HG03354 (cell line): ENCODE data around the gene COMMD1.
"Not testable (repeated sequence)": the region's sequence is repeated elsewhere in the genome, so short reads cannot be mapped to it uniquely, and the experiment has no call there.

Experiments used
- ATAC-seq: cut with Tn5 transposase; IDR thresholded peaks from one replicate; pipeline ENCODE4 v1.9.1; 2021; ENCODE audit warnings: mild to moderate bottlenecking; ENCODE audit not compliant: unreplicated experiment, poor library complexity, severe bottlenecking

COMMD1 gene

DNA sequence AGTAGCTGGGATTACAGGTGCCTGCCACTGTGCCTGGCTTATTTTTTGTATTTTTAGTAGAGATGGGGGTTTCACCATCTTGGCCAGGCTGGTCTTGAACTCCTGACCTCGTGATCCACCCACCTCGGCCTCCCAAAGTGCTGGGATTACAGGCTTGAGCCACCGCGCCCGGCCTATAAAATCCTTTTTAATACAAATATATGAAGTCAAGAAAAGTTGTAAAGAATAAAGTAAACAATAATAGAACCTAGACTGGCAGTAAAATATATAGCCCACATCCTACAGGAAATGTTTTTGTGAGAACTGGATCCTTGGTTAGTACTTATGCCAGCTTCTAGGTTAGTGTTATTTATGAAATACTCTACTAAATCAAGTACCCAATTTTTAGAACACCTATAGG, 99.0 kb downstream of the COMMD1 start:
- not testable (repeated sequence) for ATAC-seq

DNA sequence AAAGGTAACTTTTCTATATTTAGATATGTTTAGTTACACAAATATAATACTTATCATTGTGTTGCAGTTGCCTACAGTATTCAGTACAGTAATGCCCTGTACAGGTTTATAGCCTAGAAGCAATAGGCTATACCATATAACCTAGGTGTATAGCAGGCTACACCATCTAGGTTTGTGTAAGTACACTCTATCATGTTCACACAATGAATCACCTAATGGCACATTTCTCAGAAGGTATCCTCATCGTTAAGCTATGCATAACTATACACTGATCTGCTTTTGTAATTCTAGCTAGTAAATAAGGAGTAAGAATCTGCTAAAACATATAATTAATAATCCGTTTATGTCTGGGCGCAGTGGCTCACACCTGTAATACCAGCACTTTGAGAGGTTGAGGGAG, 102.1 kb downstream of the COMMD1 start:
- no peak for ATAC-seq

DNA sequence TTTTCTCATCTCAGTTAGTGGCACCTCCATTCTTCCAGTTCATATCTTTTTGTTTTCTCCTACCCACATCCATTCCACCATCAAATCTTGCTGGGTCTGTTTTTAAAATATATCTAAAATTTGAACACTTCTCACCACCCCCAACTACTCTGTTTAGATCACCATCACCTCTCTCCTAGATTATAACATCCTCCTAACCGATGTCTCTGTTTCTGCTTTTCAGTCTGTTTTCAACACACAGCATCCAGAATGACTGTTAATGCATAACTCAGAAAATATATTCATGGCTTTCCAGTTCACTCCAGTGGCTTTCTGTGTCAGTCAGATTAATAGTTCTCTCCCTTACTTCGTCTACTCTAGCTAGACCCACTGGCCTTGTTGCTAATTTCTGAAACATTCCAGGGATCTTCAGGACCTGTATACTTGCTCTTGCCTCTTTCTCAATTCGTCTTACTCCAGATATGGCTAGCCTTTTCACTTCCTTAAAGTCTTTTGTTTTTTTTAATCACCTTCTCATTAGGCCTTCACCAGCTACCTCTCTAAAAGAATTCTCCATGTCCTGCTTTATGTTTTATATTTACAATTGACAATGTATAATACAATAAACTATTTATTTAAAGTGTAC, 105.3 kb downstream of the COMMD1 start:
- peak; percentile 45 for ATAC-seq

DNA sequence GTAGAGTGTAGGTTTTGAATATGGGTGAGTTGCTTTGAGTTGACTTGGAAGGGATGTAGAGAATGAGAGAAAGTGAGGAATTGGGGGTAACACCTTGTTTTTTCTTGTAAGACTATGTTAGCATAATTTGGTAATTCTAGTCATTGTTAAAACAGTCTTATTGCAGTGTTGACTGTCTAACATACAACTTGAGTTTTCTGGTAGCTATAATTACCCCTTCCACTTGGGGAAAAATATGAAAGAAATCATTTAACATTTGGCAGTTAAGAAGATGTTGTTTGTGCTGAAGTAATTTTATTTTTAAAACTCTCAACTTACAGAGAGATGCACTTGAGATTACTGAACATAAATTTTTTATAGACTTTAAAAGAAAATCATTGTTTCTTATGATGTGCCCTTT, 108.2 kb downstream of the COMMD1 start:
- ATAC-seq = no peak

DNA sequence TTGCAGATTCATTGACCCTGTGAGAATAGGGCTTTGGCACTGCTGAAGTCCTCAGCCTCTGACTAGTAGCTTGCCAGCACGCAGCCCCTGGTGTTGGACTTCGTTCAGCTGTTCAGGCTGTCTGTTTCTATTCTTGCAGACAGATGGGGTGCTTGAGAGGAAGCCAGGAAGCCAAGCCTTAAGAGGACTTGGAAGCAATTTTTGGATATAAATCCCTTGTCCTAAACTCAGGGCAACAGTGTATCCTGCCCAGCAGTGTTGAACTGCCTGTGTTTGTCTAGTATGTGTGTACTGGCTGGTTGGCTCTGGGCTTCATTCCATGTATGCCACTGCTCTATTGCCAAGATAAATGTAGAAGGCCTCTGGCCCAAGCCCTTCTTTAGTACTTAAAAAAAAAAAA, 108.6 kb downstream of the COMMD1 start:
- ATAC-seq = no peak

DNA sequence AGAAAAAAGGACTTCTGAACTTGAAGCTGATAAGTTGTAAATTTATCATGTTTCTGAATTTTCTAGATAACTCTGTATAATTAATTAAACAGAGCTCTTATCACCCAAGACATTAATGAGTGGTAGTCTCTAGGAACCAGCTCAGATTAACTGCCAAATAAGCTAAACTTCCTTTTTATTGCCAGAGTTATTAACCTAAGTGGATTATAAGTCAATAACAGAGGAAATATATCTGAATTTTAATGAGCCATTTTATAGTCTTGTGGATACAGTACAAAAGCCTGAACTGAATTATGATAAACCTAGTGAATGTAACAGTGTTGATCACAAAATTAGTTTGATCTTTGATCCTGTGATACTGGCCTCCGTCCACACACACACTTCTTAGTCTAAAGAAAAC, 111.5 kb downstream of the COMMD1 start:
- no peak for ATAC-seq

DNA sequence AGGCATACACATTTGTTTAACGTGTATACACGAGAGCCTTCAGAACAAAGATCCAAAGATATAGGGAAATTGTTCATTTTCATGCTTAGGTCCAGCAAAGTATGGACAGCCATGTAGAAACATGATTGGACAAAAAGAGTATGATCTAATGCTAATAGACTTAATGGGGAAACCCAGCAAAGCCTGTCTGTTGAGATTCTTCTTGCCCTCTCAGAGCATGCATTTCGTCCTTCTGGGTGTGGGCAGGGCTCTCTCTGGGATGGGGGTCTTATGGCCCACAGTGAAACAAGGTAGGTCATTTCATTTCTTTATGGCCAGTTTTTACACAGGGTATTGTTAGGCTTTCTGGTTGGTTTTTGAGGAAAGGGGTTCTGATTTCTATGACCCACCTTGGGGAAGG, 124.4 kb downstream of the COMMD1 start:
- ATAC-seq = no peak

DNA sequence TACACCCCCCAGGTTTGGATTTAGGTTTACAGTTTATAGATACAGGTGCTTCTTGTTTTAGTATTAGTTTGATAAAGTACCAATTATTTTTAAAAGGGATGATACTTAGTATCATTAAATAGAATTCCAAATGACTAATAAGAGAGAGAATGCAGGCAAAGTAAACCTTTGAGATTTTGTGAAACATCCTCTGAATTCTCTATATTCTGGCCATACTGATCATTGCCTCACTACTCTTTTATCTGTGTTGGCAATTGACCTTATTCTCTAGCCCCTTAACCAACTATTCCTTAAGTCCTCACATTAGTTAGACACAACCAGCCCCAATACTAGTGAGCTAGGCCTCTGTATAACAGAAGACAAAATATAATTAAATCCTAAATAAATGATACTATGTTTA, 125.4 kb downstream of the COMMD1 start:
- ATAC-seq = no peak

DNA sequence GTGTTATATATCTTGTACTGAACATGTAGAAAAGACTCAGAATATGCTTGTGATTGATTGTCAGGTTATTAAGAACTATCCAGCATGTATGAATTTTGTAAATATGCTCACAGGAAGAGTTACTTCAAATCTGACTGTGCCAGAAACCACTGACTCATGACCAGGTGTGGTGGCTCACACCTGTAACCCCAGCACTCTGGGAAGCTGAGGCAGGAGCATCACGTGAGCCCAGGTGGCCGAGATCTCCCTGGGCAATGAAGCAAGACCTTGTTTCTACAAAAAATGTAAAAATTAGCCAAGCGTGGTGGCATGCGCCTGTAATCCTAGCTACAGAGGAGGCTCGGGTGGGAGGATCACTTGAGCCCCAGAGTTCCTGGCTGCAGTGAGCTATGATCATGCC, 126.6 kb downstream of the COMMD1 start:
- no peak for ATAC-seq

DNA sequence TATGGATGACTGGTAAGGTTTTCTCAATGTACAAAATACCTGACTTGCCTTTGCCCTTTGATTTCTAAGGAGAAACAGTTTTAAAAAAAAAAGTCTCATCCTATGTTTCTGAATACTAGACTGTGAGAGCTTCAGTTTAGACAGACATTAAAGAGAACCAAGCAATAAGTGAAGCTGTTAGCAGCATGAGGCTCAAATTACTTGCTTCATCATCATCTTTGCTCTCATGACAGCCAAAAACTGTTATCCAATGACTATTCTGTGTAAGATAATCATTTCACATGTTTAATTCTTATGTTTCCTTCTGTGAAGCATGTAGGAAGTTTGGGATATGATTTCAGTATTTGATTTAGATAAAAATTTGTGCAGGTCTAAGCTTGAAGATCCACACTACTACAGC, 129.2 kb downstream of the COMMD1 start:
- no peak for ATAC-seq

DNA sequence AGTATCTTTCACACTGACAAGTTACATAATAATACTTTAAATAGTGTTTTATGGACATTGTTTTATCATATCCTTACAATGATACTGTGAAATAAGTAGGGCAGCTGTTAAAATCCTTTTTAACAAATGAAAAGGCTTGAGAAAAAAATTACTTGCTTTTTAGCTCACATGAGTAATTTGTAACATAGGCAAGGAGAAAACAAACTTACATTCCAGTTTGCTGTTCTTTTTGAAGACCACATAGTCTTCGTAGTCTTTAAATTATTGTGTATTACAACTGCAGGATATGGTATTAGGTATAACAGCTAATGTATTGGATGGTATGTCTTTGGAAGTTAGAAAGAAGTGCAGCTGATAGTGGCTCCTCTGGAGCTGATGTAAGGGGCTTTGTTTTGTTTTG, 130.8 kb downstream of the COMMD1 start:
- ATAC-seq = no peak

DNA sequence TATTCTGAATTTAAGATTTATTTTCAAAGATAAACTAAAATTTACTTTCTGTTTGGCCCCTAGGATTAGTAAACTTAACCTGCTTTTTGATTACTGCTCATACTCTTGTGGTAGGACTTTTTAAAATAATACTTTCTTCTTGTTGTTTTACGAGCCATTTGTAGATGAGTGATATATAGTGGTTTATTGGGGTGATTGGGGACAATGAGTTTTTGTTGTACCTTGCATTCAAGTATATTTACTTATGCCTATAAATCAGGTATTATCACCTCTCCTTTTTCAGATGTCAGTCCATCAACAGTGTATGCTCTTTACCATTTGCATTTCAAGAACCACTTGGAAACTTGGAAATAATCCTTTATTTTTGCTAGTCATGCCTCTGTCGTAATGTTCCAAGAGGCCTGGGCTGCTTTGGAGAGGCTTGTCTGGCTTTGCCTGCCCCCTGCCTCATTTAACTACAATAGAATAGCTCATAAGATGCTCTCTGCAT, 131.3 kb downstream of the COMMD1 start:
- no peak for ATAC-seq

DNA sequence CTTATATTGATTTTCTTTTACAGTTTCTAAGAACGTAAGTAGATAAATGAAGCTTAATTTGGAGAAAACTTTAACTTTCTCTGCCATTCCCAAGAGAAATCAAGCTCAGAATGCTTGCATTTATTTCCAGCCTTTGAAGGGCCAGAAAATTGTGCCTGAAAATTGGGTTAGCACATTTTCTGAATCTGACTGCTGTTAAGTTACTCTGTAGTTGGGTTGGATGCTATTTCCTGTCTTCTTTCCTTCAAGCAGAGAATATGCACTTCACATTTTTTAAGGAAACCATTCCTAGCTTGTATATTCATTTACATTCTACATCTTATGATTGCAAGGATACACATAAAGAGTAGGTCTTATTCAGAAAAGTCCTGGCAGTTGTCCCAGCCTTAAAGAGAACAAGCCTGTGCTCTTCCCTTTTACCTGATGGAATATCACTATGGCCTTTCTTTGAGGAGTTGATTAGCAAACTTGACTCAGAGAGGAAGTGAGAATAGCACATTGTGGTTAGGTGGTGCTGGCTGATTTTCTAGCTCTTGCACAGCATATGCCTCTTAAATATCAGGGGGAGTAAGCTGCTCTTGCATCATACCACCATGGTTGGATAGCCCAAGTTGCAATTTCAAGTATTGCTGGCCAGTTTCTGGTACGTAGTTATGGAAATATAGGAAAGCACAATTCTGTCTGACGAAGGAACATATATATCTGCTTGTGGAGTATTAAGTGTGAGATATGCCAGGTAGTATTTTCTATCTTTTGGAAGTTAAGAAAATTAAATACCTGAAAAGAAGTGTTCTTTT, 133.7 kb downstream of the COMMD1 start:
- peak; percentile 100 for ATAC-seq

DNA sequence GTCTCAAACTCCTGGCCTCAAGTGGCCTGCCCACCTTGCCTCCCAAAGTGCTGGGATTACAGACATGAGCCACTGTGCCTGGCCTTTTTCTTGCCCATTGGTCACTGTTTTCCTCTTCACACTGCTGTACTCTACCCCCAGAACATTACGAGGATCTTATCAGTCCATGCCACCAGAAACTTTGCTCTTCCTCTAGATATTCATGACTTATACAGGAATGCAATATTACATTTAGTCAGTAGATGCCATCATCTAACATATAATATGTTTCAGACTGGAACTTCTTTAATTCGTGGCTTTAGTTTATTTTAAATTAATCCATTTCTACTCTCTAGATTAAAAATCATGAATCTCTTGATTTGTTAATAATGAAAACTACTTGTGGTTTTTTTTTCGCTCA, 135.5 kb downstream of the COMMD1 start:
- no peak for ATAC-seq

DNA sequence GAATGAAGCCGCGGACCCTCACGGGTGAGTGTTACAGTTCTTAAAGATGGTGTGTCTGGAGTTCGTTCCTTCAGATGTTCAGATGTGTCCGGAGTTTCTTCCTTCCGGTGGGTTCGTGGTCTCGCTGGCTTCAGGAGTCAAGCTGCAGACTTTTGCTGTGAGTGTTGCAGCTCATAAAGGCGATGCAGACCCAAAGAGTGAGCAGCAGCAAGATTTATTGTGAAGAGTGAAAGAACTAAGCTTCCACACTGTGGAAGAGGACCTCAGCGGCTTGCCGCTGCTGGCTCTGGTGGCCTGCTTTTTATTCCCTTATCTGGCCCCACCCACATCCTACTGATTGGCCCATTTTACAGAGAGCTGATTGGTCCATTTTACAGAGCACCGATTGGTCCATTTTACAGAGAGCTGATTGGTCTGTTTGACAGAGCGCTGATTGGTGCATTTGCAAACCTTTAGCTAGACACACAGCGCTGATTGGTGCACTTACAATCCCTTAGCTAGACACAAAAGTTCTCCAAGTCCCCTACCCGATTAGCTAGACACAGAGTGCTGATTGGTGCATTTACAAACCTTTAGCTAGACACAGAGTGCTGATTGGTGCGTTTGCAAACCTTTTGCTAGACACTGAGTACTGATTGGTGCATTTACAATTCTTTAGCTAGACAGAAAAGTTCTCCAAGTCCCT, 136.4 kb downstream of the COMMD1 start:
- ATAC-seq = not testable (repeated sequence)

DNA sequence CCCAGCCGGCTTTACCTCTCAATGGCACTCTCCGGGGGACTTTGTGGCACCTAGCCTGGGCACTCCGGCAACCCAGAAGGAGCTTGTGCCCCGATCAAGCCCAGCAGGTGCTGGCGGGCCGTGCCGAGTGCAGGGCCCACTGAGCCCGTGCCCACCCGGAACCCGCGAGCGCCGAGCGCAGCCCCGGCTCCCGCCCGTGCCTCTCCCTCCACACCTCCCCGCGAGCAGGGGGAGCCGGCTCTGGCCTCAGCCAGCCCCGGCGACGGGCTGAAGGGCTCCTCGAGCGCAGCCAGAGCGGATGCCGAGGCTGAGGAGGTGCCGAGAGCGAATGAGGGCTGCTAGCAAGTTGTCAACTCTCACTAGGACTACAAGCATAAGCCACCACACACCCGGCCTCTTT, 136.9 kb downstream of the COMMD1 start:
- no peak for ATAC-seq

DNA sequence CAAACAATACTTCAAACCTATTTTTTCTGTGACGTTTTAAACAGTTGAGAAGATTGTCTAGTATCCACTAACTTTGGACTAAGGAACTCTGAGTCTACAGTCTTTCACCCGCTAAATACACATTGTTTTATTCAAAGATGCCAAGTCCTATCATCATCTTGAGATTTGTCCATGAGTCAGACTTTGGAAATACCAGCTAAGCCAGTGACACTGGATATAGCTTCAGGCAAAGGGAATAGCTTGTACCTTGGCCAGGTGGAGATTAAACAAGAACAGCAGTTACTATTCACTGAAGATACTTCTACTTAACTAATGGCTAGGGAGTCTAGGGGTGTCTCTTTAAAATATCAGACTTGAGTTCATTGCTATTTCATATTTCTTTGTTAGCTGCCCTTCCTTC, 137.5 kb downstream of the COMMD1 start:
- ATAC-seq = no peak

DNA sequence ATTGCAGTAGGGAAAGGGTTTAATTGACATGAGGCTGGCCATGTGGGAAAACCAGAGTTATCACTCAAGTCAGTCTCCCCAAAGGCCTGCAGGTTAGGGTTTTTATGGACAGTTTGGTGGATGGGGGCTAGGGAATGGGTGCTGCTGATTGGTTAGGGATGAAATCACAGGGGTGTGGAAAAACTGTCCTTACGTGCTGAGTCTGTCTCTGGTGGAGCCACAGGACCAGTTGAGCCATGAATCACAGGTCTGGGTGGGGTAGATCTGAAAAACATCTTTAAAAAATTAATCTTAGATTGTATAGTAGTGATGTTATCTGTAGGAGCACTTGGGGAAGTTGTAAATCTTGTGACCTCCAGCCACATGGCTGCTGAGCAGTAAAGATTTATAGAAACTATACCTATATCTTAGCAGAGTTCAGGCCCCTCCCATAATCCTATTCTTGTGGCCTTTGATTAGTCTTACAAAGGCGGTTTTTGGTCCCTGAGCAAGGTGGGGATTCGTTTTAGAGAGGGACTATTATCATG, 139.6 kb downstream of the COMMD1 start:
- ATAC-seq = no peak

DNA sequence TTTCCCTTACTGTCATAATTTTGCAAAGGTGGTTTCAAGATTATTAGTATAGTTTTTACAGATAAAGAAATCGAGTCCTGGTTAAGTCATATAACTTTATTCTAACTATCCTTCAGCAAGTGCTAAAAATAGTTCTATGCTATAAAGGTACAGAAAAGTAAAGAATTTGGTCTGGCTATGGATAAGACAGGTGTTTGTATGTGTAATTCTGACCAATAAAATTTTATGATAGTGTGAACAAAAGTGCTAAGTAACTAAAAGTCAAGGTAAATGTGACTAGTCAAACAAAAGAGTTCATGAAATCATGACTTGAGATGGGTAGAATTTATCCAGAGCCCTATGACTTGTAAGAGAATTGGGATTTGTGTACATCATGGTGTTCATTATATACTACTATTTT, 140.7 kb downstream of the COMMD1 start:
- ATAC-seq = no peak

DNA sequence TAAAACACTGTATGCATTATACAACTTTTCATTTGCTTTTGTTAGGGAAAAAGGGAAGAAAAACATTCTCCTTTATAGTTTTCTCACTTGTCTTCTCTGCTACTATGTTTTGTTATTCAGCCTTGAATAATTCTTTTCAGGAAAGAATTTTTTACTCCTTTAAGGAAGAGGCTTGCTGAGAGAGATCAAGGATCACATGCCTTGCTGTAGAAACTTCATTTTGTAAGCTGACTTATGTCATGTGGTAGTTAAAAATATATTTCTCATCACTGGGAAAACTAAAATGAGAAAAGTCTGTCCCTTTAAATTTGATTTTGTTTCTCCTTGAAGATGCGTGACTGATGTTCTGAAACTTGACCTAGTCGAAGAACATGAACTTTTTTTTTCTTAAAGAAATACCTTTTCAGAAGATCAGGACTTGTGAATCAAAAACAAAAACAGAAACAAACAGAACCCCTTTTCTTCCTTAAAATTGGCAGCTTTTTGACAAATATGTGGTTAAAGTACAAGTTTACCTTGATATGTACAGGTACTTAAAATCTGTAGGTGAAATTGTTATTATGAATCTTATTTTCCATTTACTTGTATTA, 145.1 kb downstream of the COMMD1 start:
- no peak for ATAC-seq
